ENCODE results near the gene FAM162A.

Gene FAM162A

DNA sequence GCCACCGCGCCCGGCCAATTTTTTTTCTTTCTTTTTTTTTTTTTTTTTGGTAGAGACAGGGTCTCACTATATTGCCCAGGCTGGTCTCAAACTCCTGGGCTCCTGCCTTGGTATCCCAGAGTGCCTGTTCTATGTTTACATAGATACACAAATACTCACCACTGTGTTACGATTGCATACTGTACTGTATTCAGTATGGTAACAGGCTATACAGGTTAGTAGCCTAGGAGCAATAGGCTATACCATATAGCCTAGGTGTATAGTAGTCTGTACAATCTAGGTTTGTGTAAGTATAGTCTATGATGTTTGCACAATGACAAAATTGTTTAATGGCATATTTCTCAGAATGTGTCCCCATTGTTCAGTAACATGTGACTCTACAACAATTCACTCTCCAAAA is 32.4 kb upstream of the FAM162A start:
- H3K4me1 Mint-ChIP-seq: no peaks in the 10 kb centered on the region
- H3K27me3 Mint-ChIP-seq (ENCODE audit: low read depth): no peaks in the 10 kb centered on the region
- no peak overlapping the region for H3K27ac Mint-ChIP-seq
- TF ChIP-seq, protein P1, sequence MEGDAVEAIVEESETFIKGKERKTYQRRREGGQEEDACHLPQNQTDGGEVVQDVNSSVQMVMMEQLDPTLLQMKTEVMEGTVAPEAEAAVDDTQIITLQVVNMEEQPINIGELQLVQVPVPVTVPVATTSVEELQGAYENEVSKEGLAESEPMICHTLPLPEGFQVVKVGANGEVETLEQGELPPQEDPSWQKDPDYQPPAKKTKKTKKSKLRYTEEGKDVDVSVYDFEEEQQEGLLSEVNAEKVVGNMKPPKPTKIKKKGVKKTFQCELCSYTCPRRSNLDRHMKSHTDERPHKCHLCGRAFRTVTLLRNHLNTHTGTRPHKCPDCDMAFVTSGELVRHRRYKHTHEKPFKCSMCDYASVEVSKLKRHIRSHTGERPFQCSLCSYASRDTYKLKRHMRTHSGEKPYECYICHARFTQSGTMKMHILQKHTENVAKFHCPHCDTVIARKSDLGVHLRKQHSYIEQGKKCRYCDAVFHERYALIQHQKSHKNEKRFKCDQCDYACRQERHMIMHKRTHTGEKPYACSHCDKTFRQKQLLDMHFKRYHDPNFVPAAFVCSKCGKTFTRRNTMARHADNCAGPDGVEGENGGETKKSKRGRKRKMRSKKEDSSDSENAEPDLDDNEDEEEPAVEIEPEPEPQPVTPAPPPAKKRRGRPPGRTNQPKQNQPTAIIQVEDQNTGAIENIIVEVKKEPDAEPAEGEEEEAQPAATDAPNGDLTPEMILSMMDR (IDR thresholded peaks at IDR 0.05; ENCODE audit: unreplicated experiment in 3 of 3): no peak
- H3K36me3 Mint-ChIP-seq (ENCODE audit: low read depth): no peaks in the 10 kb centered on the region
- peaks cover 5% of the 10 kb centered on the region for H3K9me3 Mint-ChIP-seq
- H3K4me3 Mint-ChIP-seq: no peak overlapping the region

DNA sequence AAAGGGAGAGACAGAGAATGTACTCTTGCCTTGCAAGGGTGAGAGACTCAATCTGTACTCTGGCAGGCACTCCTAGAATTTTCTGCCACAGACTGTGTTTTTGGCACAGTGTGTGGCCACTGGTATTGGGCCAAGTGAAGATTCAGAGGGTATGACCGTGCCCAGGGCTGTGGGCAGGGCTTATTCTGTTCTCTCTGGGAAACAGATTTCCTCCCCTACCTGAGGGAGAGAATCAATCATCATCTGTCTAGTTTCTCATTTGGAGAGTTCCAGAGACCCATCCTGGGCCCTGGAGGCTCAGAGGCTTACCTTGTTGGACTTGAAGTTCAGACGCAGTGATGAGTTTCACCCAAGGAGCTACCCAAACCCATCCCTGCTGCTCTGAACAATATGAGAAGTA is 30.8 kb upstream of the FAM162A start:
- H3K27me3 Mint-ChIP-seq (ENCODE audit: low read depth): no peaks in the 10 kb centered on the region
- no peaks in the 10 kb centered on the region for H3K36me3 Mint-ChIP-seq (ENCODE audit: low read depth)

DNA sequence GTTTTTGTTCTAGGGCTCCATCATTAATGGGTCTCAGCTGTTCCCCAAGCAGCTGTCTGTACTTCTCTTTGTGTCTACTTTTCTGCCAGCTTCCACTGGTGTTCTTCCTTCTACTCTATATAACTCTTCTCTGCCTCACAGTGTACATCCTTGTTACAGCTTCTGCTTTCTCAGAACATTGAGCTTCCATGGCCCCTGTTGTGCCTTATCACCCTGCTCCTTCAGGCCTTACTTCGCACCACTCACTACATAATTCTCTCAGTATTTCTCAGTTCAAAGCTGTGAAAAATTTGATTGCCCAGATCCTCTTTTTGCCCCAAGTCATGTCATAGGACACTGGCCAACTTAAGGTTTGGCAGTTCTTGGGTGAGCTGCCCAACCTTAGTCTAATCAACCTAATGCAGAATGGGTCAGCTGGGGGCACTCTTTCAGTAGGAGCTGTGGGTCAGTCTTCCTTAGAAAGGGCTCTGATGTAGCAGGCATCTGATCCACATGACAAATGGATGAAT is 30.0 kb upstream of the FAM162A start:
- H3K27me3 Mint-ChIP-seq (ENCODE audit: low read depth): no peaks in the 10 kb centered on the region
- H3K4me1 Mint-ChIP-seq: no peaks in the 10 kb centered on the region
- no peak overlapping the region for H3K27ac Mint-ChIP-seq
- no peaks in the 10 kb centered on the region for H3K36me3 Mint-ChIP-seq (ENCODE audit: low read depth)
- no peak overlapping the region for H3K4me3 Mint-ChIP-seq
- TF ChIP-seq, protein P1 (IDR thresholded peaks at IDR 0.05; ENCODE audit: unreplicated experiment in 3 of 3): no peak
- no peaks in the 10 kb centered on the region for H3K9me3 Mint-ChIP-seq

More for the DNA sequence above, 30.8 kb upstream of the FAM162A start:
- H3K9me3 Mint-ChIP-seq: no peaks in the 10 kb centered on the region
- TF ChIP-seq, protein P1 (IDR thresholded peaks at IDR 0.05; ENCODE audit: unreplicated experiment in 3 of 3): no peak
- H3K27ac Mint-ChIP-seq: no peak overlapping the region
- H3K4me1 Mint-ChIP-seq: no peaks in the 10 kb centered on the region
- no peak overlapping the region for H3K4me3 Mint-ChIP-seq

DNA sequence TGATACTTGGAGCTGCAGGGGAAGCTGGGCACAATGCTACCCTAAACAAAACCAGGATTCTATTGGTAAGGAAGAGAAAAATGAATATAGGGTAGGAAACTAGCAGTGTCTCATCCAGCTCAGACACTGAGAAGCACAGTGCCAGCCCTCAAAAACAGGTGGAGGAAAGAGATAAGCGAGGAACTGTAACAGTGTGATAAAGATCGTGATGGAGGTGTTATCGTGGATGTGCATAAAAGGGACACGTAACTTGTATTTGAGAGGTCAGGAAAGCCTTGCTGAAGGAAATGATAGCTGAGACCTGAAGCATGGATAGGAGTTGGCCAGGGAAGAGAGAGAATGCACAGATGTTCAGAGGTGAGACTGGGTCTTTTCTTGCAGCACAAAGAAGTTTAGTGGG is 28.4 kb upstream of the FAM162A start:
- Mint-ChIP-seq H3K9me3 (no peaks in the 10 kb centered on the region), H3K4me3 (no peak overlapping the region), H3K4me1 (no peaks in the 10 kb centered on the region), H3K27ac (no peak overlapping the region), H3K27me3 (ENCODE audit: low read depth) (no peaks in the 10 kb centered on the region), H3K36me3 (ENCODE audit: low read depth) (no peaks in the 10 kb centered on the region)
- TF ChIP-seq, protein P1 (IDR thresholded peaks at IDR 0.05; ENCODE audit: unreplicated experiment in 3 of 3): no peak

DNA sequence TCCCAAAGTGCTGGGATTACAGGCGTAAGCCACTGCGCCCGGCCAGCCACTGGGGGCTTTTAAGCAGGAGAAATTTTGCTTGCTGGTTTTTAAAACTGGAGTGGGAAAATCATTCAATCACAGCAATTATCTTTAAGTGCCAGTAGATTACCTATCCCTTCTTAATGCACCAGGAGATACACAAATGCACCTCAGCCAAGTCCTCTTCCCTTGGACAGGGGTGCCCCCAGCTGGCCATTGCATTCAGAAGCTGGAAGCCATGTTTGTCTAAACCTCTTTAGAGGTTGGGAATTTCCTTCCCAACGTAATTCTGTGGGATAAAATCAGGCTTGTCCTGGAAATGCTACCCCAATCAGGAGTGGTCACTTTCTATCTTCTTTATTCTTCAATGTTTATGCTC is 27.6 kb upstream of the FAM162A start:
- Mint-ChIP-seq H3K27ac (no peak overlapping the region), H3K9me3 (no peaks in the 10 kb centered on the region), H3K4me1 (no peaks in the 10 kb centered on the region), H3K36me3 (ENCODE audit: low read depth) (peaks cover 3% of the 10 kb centered on the region), H3K27me3 (ENCODE audit: low read depth) (no peaks in the 10 kb centered on the region), H3K4me3 (no peak overlapping the region)
- TF ChIP-seq, protein P1 (IDR thresholded peaks at IDR 0.05; ENCODE audit: unreplicated experiment in 3 of 3): peak; percentile 51 to 63 (median 63)

Measured in nephron (organoid).